NCI-H2227 (cell line): ENCODE results near the gene MYOF.
"Not testable (repeated sequence)": the region's sequence is repeated elsewhere in the genome, so short reads cannot be mapped to it uniquely, and the experiment has no call there.

ENCODE experiments used
- DNase-seq: peaks from one replicate; lab custom pipeline; 2025; ENCODE audit not compliant: unreplicated experiment; lab: John Stamatoyannopoulos, UW

Gene MYOF

GRCh38 chr10:93435621-93436397 lies 46.3 kb downstream of the MYOF start:
- no peak for DNase-seq

- DNase-seq = no peak
Observed at GRCh38 chr10:93434991-93435491, 47.1 kb downstream of the MYOF start.

- no peak for DNase-seq
Observed at GRCh38 chr10:93431361-93431760, 50.8 kb downstream of the MYOF start.

GRCh38 chr10:93425861-93426260 lies 56.3 kb downstream of the MYOF start:
- no peak for DNase-seq

- DNase-seq = no peak
Observed at GRCh38 chr10:93422118-93422517, 60.0 kb downstream of the MYOF start.

GRCh38 chr10:93420944-93421825 lies 60.9 kb downstream of the MYOF start:
- no peak for DNase-seq

GRCh38 chr10:93420091-93420490 lies 62.0 kb downstream of the MYOF start:
- DNase-seq = peak; percentile 42

- not testable (repeated sequence) for DNase-seq
Observed at GRCh38 chr10:93419016-93419415, 63.1 kb downstream of the MYOF start.

GRCh38 chr10:93417921-93418320 lies 64.2 kb downstream of the MYOF start:
- DNase-seq = no peak

GRCh38 chr10:93417266-93417665 lies 64.9 kb downstream of the MYOF start:
- no peak for DNase-seq

- no peak for DNase-seq
Observed at GRCh38 chr10:93416824-93417223, 65.3 kb downstream of the MYOF start.

GRCh38 chr10:93415693-93416092 lies 66.4 kb downstream of the MYOF start:
- no peak for DNase-seq

GRCh38 chr10:93413252-93413689 lies 68.9 kb downstream of the MYOF start:
- DNase-seq = no peak

GRCh38 chr10:93412801-93413200 lies 69.3 kb downstream of the MYOF start:
- peak; percentile 80 for DNase-seq

- DNase-seq = no peak
Observed at GRCh38 chr10:93410697-93411348, 71.3 kb downstream of the MYOF start.

GRCh38 chr10:93408783-93409182 lies 73.4 kb downstream of the MYOF start:
- no peak for DNase-seq

GRCh38 chr10:93406364-93407145 lies 75.6 kb downstream of the MYOF start:
- no peak for DNase-seq

GRCh38 chr10:93404048-93404354 lies 78.1 kb downstream of the MYOF start:
- DNase-seq = no peak

- no peak for DNase-seq
Observed at GRCh38 chr10:93403152-93404047, 78.7 kb downstream of the MYOF start.

GRCh38 chr10:93402192-93402591 lies 79.9 kb downstream of the MYOF start:
- DNase-seq = no peak
